GM19397 (cell line): ENCODE data around the gene MUC12.

Experiments used
- ATAC-seq: cut with Tn5 transposase; IDR thresholded peaks from one replicate; pipeline ENCODE4 v1.9.1; 2021; ENCODE audit warnings: mild to moderate bottlenecking, moderate library complexity; ENCODE audit not compliant: unreplicated experiment

The MUC12 gene

DNA sequence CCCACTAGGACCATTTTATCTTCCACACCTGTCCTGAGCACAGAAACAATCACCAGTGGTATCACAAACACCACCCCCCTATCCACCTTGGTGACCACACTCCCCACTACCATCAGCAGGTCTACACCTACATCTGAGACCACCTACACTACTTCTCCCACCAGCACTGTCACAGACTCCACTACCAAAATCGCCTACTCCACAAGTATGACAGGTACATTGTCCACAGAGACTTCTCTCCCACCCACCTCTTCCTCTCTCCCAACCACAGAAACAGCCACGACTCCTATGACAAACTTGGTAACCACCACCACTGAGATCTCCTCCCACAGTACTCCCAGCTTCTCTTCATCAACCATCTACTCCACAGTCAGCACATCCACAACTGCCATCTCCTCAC, 16.7 kb upstream of the MUC12 start:
- no peak for ATAC-seq

DNA sequence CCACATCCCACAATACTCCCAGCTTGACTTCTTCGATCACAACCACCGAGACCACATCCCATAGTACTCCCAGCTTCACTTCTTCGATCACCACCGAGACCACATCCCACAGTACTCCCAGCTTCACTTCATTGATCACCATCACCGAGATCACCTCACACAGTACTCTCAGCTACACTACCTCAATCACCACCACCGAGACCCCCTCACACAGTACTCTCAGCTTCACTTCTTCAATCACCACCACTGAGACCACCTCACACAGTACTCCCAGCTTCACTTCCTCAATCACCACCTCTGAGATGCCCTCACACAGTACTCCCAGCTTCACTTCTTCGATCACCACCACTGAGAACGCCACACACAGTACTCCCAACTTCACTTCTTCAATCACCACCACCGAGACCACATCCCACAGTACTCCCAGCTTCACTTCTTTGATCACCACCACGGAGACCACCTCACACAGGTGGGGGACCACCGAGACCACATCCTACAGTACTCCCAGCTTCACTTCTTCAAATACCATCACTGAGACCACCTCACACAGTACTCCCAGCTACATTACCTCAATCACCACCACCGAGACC, 11.4 kb upstream of the MUC12 start:
- ATAC-seq, result no peak

DNA sequence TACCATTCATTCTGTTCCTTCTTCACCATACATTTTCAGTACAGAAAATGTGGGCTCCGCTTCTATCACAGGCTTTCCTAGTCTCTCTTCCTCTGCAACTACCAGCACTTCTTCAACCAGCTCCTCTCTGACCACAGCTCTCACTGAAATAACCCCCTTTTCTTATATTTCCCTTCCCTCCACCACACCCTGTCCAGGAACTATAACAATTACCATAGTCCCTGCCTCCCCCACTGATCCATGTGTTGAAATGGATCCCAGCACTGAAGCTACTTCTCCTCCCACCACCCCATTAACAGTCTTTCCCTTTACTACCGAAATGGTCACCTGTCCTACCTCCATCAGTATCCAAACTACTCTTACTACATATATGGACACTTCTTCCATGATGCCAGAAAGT, 9.5 kb upstream of the MUC12 start:
- ATAC-seq, result no peak

DNA sequence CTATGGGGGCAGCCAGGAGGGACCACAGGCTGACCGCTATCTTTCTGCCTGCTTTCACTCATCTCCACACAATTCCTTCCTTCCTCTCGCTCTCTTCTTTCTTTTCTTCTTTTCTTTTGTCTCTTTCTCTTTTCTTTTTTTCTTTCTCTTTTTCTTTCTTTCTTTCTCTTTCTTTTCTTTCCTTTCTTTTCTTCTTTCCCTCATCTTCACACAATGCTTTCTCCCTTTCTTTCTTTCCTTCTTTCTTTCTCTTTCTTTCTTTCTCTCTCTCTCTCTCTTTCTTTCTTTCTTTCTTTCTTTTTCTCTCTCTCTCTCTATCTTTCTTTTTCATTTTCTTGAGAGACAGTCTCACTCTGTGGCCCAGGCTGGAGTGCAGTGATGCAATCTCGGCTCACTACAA, 6.8 kb upstream of the MUC12 start:
- ATAC-seq, result no peak

DNA sequence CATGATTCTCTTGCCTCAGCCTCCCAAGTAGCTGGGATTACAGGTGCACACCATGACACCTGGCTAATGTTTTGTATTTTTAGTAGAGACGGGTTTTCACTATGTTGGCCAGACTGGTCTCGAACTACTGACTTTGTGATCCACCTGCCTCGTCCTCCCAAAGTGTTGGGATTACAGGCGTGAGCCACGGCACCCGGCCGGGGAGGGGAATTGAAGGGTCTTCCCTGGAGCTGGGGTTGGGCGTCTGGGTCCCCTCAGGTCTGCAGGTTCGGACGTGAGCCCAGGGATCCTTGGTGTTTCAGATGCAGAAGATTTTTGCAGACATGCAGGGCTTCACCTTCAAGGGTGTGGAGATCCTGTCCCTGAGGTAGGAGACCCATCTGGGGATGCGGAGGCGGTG, 6.0 kb upstream of the MUC12 start:
- no peak for ATAC-seq

DNA sequence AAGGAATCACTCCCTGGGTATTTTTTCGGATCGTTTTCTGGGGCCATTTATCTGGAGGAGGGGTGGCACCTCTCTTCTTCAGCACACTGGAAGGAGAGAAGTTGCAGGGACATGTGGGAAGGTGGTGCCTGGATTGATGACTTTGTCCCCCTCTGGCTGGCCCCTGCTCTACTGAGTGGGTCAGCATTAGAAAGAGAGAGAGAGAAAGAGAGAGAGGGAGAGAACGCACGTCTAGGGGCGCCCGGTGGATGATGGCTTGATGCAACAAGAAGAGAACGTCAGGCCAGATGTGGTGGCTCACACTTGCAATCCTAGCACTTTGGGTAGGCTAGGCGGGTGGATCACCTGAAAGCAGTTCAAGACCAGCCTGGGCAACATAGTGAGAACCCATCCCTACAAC, 5.5 kb upstream of the MUC12 start:
- ATAC-seq, result no peak

DNA sequence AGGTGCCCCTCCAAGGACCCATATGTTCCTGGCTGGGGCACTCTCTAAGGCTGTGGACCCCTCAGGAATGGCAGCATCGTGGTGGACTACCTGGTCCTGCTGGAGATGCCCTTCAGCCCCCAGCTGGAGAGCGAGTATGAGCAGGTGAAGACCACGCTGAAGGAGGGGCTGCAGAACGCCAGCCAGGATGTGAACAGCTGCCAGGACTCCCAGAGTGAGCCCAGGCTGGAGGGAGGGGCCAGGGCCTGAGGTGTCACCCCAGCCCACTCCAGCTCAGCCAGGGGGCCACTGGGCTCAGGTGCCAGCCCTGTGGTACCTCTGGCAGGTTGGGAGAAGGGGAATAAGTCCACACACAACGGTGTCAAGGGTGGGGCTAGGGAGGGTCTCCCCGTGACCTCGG, 4.7 kb upstream of the MUC12 start:
- no peak for ATAC-seq

DNA sequence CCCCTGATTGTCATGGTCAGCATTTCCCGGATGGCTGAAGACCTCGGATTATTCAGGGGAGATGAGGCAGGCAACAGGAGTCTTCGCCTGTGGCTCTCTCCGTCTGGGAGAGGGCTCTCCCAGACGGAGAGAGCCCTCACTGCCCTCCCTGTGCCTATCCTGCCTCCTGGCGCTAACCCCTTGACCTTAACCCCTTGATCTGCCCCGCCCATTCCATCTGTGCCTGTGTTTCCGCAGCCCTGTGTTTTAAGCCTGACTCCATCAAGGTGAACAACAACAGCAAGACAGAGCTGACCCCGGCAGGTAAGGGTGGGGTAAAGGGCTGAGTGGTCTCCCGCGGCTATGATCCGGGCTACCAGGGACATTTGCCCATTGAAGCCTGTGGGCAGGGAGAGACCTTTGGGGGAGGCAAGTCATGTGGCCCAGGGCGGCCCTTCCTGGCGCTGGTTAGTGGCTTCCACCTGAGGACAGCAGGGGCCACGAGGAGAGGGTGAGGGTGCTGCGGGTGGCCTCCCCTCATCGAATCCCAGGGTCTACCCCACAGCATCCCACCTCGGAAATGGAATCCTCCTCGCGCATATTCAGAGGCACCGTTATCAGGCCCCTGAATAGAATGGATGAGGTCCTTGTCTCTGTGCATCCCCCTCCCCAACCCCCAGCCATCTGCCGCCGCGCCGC, 4.2 kb upstream of the MUC12 start:
- no peak for ATAC-seq

DNA sequence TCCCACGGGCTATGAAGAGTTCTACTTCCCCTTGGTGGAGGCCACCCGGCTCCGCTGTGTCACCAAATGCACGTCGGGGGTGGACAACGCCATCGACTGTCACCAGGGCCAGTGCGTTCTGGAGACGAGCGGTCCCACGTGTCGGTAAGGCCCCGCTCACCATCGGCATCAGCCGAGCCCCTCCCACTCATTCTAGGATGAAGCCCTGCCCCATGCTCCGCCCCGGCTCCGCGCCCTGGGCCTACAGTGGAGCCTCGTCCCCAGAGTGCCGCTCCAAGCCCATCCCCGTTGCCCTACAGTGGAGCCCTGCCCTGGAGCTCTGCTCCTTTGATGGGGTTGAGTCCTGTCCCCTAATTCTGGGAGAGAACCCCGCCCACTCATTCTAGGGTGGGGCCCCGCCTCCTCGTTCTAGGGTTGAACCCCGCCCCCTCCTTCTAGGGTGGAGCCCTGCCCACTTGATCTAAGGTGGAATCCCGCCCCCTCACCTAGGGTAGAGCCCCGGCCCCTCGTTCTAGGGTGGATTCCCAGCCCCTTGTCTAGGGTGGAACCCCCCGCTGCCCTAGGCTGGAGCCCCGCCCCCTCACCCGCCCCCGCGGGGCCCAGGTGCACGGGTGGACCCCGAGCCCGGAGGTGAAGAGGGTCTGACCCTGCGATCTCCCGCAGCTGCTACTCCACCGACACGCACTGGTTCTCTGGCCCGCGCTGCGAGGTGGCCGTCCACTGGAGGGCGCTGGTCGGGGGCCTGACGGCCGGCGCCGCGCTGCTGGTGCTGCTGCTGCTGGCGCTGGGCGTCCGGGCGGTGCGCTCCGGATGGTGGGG, 3.4 kb upstream of the MUC12 start:
- peak; percentile 53 for ATAC-seq

DNA sequence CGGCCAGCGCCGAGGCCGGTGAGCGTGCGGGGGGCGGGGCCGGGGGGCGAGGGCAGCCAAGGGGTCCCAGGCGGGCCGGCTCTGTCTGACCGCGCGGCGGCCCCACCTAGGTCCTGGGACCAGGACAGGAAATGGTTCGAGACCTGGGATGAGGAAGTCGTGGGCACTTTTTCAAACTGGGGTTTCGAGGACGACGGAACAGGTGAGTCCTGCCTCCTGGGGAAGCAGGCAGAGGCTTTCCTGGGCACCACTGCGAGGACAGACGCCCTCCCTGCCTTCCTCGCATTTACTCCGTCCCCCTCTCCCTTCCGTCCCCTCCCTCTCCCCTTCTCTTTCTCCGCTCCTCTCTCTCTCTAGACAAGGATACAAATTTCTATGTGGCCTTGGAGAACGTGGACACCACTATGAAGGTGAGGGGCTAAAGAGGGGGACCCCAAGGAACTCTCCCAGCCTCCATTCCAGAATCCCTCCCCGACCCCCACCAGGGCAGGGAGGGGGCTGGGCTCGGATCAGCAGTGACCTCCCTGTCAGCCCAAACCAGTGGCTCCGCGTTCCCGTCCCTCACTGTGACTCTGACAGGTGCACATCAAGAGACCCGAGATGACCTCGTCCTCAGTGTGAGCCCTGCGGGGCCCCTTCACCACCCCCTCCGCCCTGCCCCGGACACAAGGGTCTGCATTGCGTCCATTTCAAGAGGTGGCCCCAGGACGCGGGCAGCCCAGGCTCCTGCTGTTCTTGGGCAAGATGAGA, 2.6 kb upstream of the MUC12 start:
- no peak for ATAC-seq

DNA sequence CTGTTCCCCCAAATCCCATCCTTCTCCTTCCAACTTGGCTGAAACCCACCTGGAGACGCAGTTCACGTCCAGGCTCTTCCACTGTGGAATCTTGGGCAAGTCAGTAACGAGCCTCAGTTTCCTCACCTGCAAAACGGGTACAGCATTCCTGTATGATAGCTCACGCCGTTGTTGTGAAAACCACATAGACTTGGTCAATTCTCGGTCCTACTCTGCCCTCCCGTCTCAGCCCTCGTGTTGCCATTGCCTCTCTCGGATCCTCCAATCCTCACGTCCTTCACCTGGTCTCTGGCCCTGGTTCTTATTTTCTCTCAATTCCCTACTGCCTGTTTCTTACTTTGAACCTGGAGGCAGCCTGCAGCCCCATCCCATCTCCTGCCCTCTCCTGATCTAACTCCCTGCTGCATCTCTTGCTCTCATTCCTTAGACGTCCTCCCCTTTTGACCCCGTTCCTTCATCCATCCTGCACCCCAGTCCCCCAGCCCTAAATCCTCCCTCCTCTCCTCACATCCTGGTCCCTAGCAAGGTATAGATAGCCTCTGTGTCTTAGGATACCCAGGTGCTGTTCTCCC, 2.0 kb upstream of the MUC12 start:
- ATAC-seq, result no peak

DNA sequence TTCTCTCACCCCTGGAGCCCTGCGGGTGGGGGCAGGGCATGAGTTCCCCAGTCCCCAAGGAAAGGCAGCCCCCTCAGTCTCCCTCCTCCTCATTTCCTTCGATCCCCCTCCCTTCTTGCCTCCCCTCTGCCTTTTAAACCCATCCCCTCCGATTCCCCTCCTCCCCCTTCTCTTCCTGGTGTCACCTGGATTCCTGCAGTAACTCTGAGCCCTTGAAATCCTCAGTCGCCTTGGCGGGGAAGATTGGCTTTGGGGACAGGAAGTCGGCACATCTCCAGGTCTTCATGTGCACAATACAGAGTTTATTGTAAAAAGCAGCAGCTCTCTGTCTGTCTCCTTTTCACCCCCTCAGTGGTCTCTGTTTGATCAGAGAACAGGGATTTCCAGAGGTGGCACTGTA, 1.3 kb upstream of the MUC12 start:
- no peak for ATAC-seq

DNA sequence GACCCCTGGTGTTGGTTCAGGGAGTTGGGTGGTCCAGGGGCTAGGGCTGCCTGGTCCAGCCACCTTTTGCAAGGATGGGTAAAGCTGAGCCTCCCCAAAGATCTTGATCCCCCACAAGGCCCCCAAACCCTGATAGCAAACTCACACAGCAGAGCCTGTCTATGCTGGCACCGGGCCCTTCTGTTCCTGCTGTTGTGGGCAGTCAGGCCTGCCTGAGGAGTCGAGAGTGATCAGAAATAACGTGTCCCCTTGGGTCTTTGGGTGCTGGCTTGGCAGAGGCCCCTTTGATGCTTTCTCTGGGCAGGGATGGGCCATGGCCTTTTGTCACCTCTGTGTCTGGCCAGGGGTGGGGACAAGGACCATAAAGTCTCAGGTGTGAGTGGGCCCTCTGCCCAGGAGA, 715 bp upstream of the MUC12 start:
- no peak for ATAC-seq

DNA sequence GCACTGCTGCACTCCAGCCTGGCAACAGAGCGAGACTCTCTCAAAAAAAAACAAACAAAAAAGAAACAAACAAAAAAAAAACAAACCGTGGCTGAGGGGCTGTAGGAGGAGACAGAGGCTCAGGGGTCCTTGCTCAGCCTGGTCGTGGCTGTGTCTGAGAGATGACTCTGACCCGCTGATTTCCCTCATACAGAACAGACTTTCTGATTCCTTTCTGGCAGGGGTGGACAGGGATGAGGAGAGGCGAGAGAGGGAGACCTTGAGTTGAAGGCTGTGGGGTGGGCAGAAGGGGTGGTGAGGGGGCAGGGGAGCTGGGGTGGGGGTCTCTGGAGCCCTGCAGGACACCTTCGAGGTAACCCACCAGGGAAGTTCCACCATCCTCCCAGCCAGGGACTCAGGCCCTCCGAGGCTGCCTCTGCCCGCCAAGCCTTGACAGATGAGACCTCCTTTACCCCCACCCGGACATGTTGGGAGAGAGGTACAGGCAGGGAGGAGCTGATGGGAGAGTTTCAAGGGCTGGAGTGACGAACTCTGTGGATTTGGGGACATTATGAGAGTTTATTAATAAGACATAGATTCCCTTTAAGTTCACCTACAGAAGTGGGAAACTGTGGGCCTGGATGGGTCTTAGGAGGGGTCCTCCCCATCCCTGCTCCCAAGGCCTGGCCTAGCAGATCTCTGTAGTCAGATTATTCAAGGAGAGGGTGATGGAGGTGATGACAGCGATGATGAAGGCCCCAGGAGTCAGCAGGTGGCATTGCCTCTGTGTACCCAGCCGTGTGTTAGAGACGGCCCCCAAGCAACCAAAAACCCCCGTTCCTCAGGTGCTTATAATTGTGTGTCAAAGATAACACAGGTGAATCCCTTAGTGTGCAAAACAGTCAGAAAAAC, 2.0 kb downstream of the MUC12 start:
- ATAC-seq, result no peak

DNA sequence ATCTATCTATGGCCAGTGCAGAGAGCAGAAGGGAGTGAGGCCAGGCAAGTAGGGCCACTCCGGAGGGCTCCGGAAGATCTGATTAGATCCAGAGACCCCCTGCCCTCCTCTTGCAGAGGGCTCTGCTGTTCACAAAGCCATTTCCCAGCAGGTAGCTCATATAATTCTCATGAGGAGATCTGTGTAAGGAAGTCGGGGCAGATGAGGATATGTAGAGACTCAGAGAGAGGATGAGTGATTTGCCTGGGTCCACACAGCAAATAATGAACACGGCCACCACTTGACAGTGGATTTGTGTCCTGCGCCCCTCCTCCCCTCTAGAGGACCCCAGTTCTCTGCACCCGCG, 2.6 kb downstream of the MUC12 start:
- ATAC-seq, result no peak

DNA sequence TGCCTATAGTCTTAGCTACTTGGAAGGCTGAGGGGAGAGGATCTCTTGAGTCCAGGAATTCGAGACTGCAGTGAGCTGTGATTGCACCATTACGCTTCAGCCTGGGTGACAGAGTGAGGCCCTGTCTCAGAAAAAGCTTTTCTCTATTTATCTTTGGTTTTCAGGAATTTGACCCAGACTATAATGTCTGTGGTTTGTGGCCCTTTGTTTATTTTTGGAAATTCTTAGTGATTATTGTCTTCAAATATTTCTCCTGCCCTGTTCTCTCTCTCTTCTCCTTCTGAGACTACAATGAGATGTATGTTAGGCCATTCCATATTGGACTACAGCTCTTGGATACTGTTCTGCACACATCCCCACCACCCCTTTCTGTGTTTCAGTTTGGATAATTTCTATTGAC, 4.7 kb downstream of the MUC12 start:
- no peak for ATAC-seq

DNA sequence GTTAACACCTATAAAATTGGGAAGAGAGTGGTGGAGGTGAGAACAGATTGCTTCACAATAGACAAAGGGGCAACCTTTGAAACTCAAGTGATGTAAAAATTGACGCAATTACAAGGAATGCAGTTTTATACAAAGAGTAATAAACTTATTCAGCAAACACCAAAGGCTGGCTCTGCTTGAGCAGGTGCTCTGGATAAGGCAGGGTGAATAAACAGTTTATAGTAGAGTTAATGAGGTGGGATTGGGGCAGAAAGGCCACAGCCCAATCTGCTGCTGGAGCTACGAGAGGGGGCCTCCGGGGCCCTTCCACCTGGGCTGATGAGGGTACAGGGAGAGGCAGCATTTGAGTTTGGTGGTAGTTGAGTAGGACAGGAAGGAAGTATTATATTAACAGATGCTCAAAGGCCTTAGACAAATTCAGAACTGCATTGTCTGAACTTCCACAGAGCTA, 6.0 kb downstream of the MUC12 start:
- ATAC-seq, result no peak

DNA sequence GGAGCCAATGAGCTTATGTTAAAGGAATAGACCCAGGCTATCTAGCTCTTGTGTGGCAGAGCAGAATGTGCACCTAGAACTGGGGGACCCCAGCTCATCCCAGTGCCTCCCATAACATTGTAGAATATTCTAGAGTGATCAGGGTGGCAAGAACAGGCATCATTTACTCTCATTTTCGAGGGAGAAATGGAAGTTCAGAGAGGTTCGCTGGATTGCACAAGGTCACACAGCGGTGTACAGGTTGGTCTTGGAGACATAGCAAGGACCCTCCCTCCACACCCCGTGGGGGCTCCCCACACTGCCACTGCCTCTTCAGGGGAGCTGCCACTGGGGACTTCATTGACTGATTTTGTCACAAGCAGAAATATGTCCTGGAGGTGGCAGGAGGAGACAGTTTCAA, 8.9 kb downstream of the MUC12 start:
- ATAC-seq, result no peak

DNA sequence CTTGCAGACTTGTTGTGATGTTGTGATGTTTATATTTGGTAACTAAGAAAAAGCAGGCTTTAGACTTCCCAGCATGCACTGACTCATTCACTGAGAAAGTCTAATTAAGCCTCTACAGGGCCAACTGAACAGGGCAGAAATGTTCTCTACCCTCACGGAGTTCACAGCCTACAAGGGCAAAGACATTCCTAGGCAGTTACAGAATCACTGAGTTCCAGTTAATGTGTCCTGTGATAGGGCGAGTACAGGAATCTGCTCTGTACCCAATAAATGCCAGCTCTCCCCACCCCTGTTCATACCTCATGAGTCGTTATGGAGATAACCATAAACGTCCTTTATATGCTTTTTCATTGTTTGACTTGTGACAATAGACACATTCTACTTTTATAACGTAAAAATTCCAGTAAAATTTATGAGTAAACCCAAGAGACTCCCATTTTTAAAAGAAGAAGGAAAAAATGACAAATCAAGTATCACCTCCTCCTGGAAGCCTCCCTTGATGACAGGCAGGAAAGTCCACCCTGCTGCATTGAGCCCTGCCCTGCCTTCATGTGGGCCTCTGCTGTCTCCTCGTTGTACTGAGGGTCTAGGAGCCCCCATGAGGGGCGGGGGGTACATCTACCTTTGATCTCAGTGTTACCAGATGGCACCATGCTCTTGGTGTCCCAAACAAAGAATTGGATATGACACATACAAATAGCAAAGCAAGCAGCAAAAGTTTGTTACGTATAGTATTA, 14.3 kb downstream of the MUC12 start:
- no peak for ATAC-seq
